Uterus (tissue), 4 donors: ENCODE data around the gene MYO16. TPM values are rescaled to one million over a fixed set of nuclear protein-coding genes. Genes with fewer than 3 reads are reported as not detected.

Experiments used
- DNase-seq, 2 donors: peaks; one replicate each; pipeline ENCODE4 v3.0.0-alpha.2; 2019 to 2020
- H3K27ac ChIP-seq, 2 donors: fragments of 200-600 bp; sonication (generic); 1 replicate in 1 of 2; 2 replicates in 1 of 2; pipeline ENCODE4 v1.5.1; 2016 to 2018
- H3K27me3 ChIP-seq, 2 donors: fragments of 200-600 bp; sonication (generic); one replicate each; pipeline ENCODE4 v1.5.1; 2018 to 2019; ENCODE audit warnings: control low read depth in 1 of 2
- H3K36me3 ChIP-seq, 2 donors: fragments of 200-600 bp; sonication (generic); one replicate each; pipeline ENCODE4 v1.5.1; 2019; ENCODE audit warnings: control low read depth in 1 of 2
- H3K4me1 ChIP-seq, 2 donors: fragments of 200-600 bp; sonication (generic); one replicate each; pipeline ENCODE4 v1.5.1; 2018 to 2019; ENCODE audit warnings: control low read depth in 1 of 2
- H3K4me3 ChIP-seq, 2 donors: fragments of 200-600 bp; sonication (generic); 1 replicate in 1 of 2; 2 replicates in 1 of 2; pipeline ENCODE4 v1.5.1; 2018 to 2019; ENCODE audit warnings: mild to moderate bottlenecking in 1 of 2
- H3K9me3 ChIP-seq, 2 donors: fragments of 200-600 bp; sonication (generic); one replicate each; pipeline ENCODE4 v1.5.1; 2019; ENCODE audit warnings: control low read depth in 1 of 2
- POLR2A ChIP-seq, 2 donors: fragments of 450-650 bp; IDR thresholded peaks; one replicate each; pipeline ENCODE4 v1.6.1; 2016; ENCODE audit warnings: antibody characterized with exemption in 2 of 2, mild to moderate bottlenecking in 1 of 2, moderate library complexity in 1 of 2
- intact Hi-C: fragments of 100-400 bp; cut with DNase I; formaldehyde crosslinking; loops from one replicate; pipeline ENCODE4 v1.15.1; 2023; ENCODE audit warnings: low total_unique reads
- total RNA-seq, 4 donors: library from RNA; depleted of rRNA in 3 of 4; stranded (reverse); fragments of >200 nt in 3 of 4; gene quantifications; one replicate each; pipeline versions ENCODE4 v1.1.0 to v1.2.4, GENCODE V29; 2014 to 2023
- TF ChIP-seq, protein P1 (sequence below), 4 experiments: fragments of 200-600 bp in 2 of 4; fragments of 450-650 bp in 2 of 4; sonication (generic) in 2 of 4; IDR thresholded peaks; one replicate each; pipeline ENCODE4 v1.5.1; 2016 to 2019; ENCODE audit warnings: antibody characterized with exemption in 4 of 4, mild to moderate bottlenecking in 2 of 4, moderate library complexity in 1 of 4
- donor health status: DM: yes; HTN: yes; CAD: no.

The MYO16 gene
- total RNA-seq, 4 donors from 2014 or later = 0.35 to 0.88 TPM; not detected in 2

DNA sequence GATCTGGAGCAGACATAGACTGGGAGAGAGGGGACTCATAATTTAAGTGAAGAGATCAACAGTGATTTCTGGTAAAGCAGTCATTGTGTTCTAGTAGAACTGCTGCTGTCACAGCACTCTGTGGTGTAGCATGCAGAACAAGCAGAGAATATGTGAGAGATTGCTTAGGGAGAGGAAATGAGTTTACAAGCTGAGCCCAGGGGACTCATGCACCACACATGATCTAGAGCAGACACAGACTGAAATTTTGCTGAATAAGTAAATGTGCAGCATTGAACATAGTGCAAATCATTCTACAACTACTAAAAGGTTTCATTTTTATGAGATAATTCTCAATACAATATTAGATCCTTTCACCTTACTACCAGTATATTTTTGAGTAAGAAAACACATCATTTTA lies 125.7 kb downstream of the MYO16 start:
- DNase-seq = no peak
- intact Hi-C loops = no loop called here
- Histone ChIP-seq H3K36me3 (no peaks in the 10 kb centered on the region), H3K27me3 (no peaks in the 10 kb centered on the region), H3K27ac (no peak overlapping the region), H3K4me3 (no peak overlapping the region), H3K4me1 (no peaks in the 10 kb centered on the region), H3K9me3 (no peaks in the 10 kb centered on the region)
- TF ChIP-seq, protein P1, sequence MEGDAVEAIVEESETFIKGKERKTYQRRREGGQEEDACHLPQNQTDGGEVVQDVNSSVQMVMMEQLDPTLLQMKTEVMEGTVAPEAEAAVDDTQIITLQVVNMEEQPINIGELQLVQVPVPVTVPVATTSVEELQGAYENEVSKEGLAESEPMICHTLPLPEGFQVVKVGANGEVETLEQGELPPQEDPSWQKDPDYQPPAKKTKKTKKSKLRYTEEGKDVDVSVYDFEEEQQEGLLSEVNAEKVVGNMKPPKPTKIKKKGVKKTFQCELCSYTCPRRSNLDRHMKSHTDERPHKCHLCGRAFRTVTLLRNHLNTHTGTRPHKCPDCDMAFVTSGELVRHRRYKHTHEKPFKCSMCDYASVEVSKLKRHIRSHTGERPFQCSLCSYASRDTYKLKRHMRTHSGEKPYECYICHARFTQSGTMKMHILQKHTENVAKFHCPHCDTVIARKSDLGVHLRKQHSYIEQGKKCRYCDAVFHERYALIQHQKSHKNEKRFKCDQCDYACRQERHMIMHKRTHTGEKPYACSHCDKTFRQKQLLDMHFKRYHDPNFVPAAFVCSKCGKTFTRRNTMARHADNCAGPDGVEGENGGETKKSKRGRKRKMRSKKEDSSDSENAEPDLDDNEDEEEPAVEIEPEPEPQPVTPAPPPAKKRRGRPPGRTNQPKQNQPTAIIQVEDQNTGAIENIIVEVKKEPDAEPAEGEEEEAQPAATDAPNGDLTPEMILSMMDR (IDR thresholded peaks at IDR 0.05) = no peak
- no peak for TF ChIP-seq POLR2A (IDR thresholded peaks at IDR 0.05)

DNA sequence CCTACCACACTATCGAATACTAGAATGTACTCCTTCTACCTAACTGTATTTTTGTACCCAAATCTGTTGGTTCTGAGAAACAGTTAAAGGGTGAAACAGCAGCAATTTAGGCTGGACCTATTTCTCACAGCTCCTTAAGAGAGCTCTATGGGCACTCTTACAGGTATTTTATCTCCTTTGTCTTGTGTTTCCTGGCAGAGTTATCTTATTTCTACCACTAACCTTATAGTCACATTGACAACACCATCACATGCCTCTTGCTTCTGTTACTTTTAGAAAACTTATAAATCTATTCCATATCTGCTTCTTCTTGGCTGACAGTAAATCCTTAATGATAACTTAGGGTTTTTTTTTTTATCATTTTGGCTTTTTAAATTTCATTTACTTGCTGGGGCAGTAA lies 130.7 kb downstream of the MYO16 start:
- intact Hi-C loops = no loop called here
- no peaks in the 10 kb centered on the region for H3K4me1 ChIP-seq

DNA sequence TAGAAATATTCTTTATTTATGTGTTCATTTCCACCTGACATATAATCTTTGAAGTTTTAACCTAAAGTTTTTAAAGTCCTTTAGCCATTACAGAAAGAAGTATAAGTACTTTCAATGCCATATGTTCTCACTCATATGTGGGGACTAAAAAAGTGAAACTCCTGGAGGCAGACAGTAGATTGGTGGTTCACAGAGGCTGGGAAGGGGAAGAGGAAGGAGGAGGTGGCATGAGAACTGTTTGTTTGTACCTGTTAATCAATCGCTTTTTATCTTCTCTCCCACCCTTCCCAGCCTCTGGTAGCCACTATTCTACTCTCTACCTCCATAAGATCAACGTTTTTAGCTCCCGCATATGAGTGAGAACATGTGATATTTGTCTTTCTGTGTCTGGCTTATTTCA lies 131.1 kb downstream of the MYO16 start:
- Histone ChIP-seq H3K27ac (no peak overlapping the region), H3K36me3 (no peaks in the 10 kb centered on the region), H3K4me1 (no peaks in the 10 kb centered on the region), H3K9me3 (no peaks in the 10 kb centered on the region), H3K27me3 (no peaks in the 10 kb centered on the region), H3K4me3 (no peak overlapping the region)
- intact Hi-C loops = no loop called here
- DNase-seq = no peak
- TF ChIP-seq POLR2A (IDR thresholded peaks at IDR 0.05) = no peak
- TF ChIP-seq, protein P1 (IDR thresholded peaks at IDR 0.05) = no peak

More for the DNA sequence above, 130.7 kb downstream of the MYO16 start:
- Histone ChIP-seq H3K27ac (no peak overlapping the region), H3K36me3 (no peaks in the 10 kb centered on the region), H3K4me3 (no peak overlapping the region), H3K27me3 (no peaks in the 10 kb centered on the region), H3K9me3 (no peaks in the 10 kb centered on the region)
- DNase-seq = no peak
- TF ChIP-seq POLR2A (IDR thresholded peaks at IDR 0.05) = no peak
- TF ChIP-seq, protein P1 (IDR thresholded peaks at IDR 0.05) = no peak

DNA sequence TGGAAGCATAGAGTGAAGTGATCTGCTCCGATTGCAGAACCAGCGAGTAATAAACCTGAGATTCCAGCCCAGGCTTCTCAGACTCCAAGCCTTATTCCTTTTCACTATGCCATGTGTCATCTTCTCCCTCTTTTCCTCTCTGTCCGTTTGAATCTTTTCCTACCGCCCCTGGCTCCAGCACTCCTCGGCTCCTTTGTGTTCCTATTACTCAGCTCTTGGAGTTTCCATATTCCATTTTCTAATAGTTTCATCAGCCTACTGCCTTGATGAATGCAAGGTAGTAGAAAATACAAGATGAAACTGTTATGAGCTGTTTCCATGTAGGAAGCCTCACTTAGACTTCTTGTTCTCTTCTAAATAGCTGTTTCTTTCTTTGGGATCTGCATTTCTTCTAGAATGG lies 138.6 kb downstream of the MYO16 start:
- DNase-seq = no peak
- TF ChIP-seq, protein P1 (IDR thresholded peaks at IDR 0.05) = no peak
- no peak for TF ChIP-seq POLR2A (IDR thresholded peaks at IDR 0.05)
- no peaks in the 10 kb centered on the region for H3K36me3 ChIP-seq
- H3K27me3 ChIP-seq = no peaks in the 10 kb centered on the region
- no peak overlapping the region for H3K4me3 ChIP-seq
- intact Hi-C loops = no loop called here
- no peaks in the 10 kb centered on the region for H3K9me3 ChIP-seq
- H3K27ac ChIP-seq = no peak overlapping the region
- H3K4me1 ChIP-seq = no peaks in the 10 kb centered on the region

DNA sequence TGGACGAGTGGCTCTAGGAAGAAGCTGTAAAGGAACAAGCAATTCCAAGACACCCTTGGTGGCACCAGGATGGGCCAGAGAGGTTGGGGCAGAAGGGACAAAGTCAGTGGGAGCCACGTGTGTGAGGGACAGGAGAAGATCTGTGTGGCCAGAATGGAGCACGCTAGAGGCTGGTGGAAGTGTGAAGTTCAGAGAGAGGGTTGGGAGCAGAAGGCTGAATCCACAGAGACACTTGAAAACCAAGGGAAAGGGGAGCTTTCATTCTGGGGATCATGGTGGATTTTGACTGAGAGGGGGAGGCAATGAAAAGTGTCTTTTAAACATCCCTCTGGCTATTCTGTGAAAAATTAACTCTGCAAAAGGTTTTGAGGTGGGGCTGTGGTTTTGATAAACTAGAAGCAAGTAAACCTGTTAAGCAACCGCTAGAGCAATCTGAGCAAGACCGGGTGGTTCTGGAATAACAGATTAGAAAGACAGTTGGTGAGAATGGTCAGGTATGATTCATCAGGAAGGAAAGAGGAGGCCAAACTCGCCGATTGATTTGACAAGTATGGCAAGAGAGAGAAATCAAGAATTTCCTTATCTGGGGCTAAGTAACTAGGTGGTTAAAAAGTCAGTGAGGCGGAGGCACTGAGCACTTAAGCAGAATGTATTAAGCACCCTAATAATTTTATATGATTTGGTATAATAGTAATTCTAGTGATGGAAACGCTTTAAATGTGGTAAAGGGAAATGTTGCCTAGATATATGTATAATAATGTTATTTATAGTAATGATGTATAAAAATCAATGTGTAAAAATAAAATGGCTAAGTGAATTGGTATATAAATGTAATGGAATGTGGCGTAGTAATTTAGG lies 140.0 kb downstream of the MYO16 start:
- H3K9me3 ChIP-seq = no peaks in the 10 kb centered on the region
- H3K36me3 ChIP-seq = no peaks in the 10 kb centered on the region
- no peak for DNase-seq
- no peak for TF ChIP-seq POLR2A (IDR thresholded peaks at IDR 0.05)
- TF ChIP-seq, protein P1 (IDR thresholded peaks at IDR 0.05) = no peak
- H3K27ac ChIP-seq = no peak overlapping the region
- H3K4me1 ChIP-seq = no peaks in the 10 kb centered on the region
- H3K4me3 ChIP-seq = no peak overlapping the region
- no peaks in the 10 kb centered on the region for H3K27me3 ChIP-seq
- intact Hi-C loops = no loop called here
